BJ (cell line): Measurements from ENCODE around the gene SYT17. TPM values are rescaled to one million over a fixed set of nuclear protein-coding genes. Genes with fewer than 3 reads are reported as not detected.

Source experiments
- CTCF ChIA-PET: fragments of 350-600 bp; formaldehyde crosslinking; extraction: SDS; loops from one replicate; lab custom pipeline; 2021; ENCODE audit warnings: antibody characterized with exemption, inconsistent platforms; lab: Yijun Ruan, JAX
- POLR2A ChIA-PET: fragments of 300-600 bp; sonication (Branson Sonifier 250); formaldehyde crosslinking; extraction: SDS; loops from one replicate; lab custom pipeline; 2021; ENCODE audit warnings: antibody characterized with exemption; lab: Charles Lee
- DNase-seq: peaks from one replicate; pipeline ENCODE4 v3.0.0-alpha.2; 2011; ENCODE audit warnings: low read depth
- H3K27me3 ChIP-seq: 2 replicates; pipeline ENCODE4 v1.6.0; 2011; ENCODE audit warnings: low read length; ENCODE audit not compliant: control insufficient read depth, insufficient read depth
- H3K36me3 ChIP-seq: 2 replicates; pipeline ENCODE4 v1.5.1; 2011; ENCODE audit warnings: low read length; ENCODE audit not compliant: control insufficient read depth, insufficient read depth
- H3K4me3 ChIP-seq: 2 replicates; pipeline ENCODE4 v1.5.1; 2011; ENCODE audit warnings: low read depth, mild to moderate bottlenecking, control low read depth, low read length
- polyA minus RNA-seq: library from RNA; depleted of rRNA, polyadenylated mRNA; stranded (reverse); fragments of >200 nt; gene quantifications from 2 replicates; pipeline ENCODE4 v1.2.3, GENCODE V29; 2011; rRNA and poly(A)+ RNA removed
- polyA plus RNA-seq: library from polyadenylated mRNA; depleted of rRNA; stranded (reverse); fragments of >200 nt; gene quantifications from 2 replicates; pipeline ENCODE4 v1.2.3, GENCODE V29; 2011; rRNA removed
- TF ChIP-seq, protein P1 (sequence below): IDR thresholded peaks from 2 replicates; pipeline ENCODE4 v1.5.1; 2011; ENCODE audit warnings: low read depth, mild to moderate bottlenecking, control low read depth, inconsistent platforms, low read length, moderate library complexity; ENCODE audit not compliant: insufficient read depth

The SYT17 gene, protein sequence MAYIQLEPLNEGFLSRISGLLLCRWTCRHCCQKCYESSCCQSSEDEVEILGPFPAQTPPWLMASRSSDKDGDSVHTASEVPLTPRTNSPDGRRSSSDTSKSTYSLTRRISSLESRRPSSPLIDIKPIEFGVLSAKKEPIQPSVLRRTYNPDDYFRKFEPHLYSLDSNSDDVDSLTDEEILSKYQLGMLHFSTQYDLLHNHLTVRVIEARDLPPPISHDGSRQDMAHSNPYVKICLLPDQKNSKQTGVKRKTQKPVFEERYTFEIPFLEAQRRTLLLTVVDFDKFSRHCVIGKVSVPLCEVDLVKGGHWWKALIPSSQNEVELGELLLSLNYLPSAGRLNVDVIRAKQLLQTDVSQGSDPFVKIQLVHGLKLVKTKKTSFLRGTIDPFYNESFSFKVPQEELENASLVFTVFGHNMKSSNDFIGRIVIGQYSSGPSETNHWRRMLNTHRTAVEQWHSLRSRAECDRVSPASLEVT
- polyA plus RNA-seq, result 0.09 TPM in 1 of 2 replicates, not detected in the other
- 0.05 and 0.43 TPM in 2 replicates for polyA minus RNA-seq

DNA sequence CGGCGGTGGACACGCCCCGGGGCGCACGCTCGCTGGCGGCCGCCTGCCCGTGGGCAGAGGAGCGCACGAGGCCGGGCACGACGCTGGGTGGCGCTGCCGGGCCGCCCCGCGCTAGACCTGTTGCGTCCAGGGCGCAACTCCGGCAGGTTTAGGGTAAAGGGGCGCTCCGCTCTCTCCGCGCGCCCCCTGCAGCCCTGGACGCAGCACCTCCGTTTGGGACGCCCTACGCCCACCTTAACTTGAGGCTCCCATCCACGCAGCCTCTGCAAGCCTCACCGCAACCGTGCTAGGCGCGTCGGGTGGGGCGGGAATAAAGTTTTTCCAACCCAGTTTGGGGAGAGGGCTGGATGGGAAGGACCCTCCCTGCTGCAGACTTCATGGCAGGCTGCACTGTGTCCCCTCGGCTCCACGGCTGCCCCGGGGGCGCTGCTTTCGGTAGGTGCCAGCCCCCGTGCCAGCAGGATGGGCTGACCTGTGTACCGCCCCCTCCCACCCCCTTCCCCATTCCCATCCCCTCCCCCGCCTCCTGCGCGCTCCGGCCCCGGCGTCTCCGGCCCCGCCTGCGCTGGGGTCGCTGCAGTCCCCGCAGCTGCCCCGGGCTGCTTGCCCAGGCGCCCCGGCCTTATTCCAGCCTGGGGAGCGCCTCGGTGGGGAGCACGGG, at the start of gene SYT17:
Gene SYT17 (plus strand): TSS at position 531 of the 661 bp plus-strand sequence. CDS start 407 bp downstream, outside the sequence.
- TF ChIP-seq, protein P1, sequence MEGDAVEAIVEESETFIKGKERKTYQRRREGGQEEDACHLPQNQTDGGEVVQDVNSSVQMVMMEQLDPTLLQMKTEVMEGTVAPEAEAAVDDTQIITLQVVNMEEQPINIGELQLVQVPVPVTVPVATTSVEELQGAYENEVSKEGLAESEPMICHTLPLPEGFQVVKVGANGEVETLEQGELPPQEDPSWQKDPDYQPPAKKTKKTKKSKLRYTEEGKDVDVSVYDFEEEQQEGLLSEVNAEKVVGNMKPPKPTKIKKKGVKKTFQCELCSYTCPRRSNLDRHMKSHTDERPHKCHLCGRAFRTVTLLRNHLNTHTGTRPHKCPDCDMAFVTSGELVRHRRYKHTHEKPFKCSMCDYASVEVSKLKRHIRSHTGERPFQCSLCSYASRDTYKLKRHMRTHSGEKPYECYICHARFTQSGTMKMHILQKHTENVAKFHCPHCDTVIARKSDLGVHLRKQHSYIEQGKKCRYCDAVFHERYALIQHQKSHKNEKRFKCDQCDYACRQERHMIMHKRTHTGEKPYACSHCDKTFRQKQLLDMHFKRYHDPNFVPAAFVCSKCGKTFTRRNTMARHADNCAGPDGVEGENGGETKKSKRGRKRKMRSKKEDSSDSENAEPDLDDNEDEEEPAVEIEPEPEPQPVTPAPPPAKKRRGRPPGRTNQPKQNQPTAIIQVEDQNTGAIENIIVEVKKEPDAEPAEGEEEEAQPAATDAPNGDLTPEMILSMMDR, result peak; percentile 52
- H3K4me3 ChIP-seq, result no peak within 1 kb of the TSS
- ChIA-PET CTCF (no interaction called here), POLR2A (no interaction called here)
- DNase-seq, result no peak
- H3K27me3 ChIP-seq, result peaks cover 17% of the 10 kb centered on the region
- H3K36me3 ChIP-seq, result no peaks in the 10 kb centered on the region

DNA sequence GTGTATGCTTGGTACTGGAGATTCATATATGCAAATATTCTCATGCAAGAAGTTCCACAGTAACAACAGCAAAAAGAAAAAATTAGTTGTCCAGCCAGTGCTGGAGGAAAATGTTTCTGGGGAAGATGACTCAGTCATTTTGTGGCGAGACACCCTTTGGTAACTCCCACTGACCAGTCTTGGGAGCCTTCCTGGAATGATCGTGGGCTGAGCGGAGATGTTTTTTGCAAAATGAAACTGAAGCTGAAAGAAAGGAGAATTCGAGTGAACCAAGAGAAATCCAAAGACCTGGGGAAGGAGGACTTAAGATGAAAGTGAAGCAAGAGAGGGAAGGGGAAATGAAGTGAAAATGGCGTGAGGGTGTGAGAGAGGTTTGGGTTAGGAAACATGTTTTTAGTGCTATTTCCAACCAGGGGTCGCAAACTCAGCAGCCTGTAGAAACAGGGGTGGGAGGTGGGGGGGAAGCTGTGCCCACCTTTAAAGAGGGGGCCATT, 49.1 kb upstream of the SYT17 start:
- peak; percentile 71 for DNase-seq
- H3K36me3 ChIP-seq, result peaks cover 10% of the 10 kb centered on the region
- peak overlapping the region; percentile 54 for H3K4me3 ChIP-seq
- TF ChIP-seq, protein P1, result no peak
- CTCF ChIA-PET, result interaction anchor here (0.8 to 1.3 kb wide), 3 partner anchors 12 to 58 kb away, joined by 3 to 5 read pairs (median 3); no protein-coding TSS in a partner anchor
- no peaks in the 10 kb centered on the region for H3K27me3 ChIP-seq
- POLR2A ChIA-PET, result interaction anchor here (0.8 kb wide), 1 partner anchor 24 kb away, joined by 24 read pairs; no protein-coding TSS in a partner anchor

DNA sequence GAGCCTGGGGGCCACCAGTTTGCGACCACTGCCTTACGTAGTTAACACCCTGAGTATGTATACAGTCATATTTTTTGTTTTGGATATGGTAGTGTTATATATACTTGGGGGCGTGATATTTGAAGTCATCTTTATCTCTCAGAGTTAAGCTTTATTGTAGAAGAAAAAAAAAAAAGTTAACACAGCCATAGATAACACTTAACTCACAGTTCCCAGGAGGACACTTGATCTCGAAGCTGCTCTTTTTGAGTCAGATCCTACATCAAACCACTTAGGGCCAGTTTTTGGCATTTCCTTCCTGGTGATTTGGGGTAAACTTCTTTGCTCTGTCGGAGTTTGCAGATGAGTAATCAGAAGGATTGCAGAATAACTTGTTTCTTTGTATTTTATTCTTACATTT, 48.5 kb upstream of the SYT17 start:
- TF ChIP-seq, protein P1, result no peak
- H3K36me3 ChIP-seq, result peaks cover 10% of the 10 kb centered on the region
- DNase-seq, result peak; percentile 58
- H3K4me3 ChIP-seq, result peak overlapping the region; percentile 54
- H3K27me3 ChIP-seq, result no peaks in the 10 kb centered on the region
- ChIA-PET CTCF (interaction anchor here (0.8 to 1.3 kb wide), 3 partner anchors 11 to 57 kb away, joined by 3 to 5 read pairs (median 3); no protein-coding TSS in a partner anchor), POLR2A (no interaction called here)

DNA sequence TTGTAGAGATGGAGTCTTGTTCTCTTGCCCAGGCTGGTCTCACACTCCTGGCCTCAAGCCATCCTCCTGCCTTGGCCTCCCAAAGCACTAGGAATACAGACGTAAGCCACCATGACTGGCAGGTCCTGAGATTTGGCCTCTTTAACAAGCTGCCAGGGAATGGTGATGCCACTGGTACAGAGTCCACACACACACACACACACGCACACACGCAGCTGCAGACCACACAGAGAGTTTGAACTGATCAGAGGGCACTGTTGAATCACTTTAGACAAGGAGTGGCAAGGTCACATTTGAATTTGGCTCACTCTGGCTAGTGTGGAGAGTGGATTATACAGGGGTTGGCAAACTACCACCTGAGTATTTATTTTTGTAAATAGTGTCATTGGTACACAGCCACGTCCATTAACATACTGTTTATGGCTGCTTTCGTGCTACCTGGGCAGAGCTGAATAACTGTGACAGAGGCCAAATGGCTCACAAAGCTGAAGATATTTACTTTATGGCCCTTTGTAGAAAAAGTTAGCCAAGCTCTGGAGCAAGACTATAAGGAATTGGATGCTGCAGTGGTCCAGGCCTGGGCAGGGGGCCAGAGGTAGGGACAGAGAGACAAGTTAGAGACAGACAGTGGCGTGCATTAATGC, 44.4 kb upstream of the SYT17 start:
- POLR2A ChIA-PET, result no interaction called here
- H3K27me3 ChIP-seq, result no peaks in the 10 kb centered on the region
- CTCF ChIA-PET, result interaction anchor here (0.7 to 1.7 kb wide), 4 partner anchors 10 to 21 kb away, joined by 3 to 7 read pairs (median 4); partner anchors contain the start of gene ITPRIPL2
- TF ChIP-seq, protein P1, result no peak
- no peak overlapping the region for H3K4me3 ChIP-seq
- H3K36me3 ChIP-seq, result no peaks in the 10 kb centered on the region; the same call in 1 of the 2 replicates
- DNase-seq, result no peak
